Activated CD4-positive, alpha-beta T cell treated with anti-CD3 and anti-CD28 coated beads, Interleukin-2, amount 50 U/mL, for 16 hours (primary cell): Measurements from ENCODE around the gene GRID1.

Experiments used
- DNase-seq: peaks from one replicate; pipeline ENCODE4 v3.0.0-alpha.2; 2020

The GRID1 gene

GRCh38 chr10:86264481-86265231 lies 101.9 kb downstream of the GRID1 start:
- DNase-seq: no peak

- no peak for DNase-seq
Measured at GRCh38 chr10:86263907-86264306, 102.7 kb downstream of the GRID1 start.

- DNase-seq: no peak
Measured at GRCh38 chr10:86263209-86263608, 103.4 kb downstream of the GRID1 start.

GRCh38 chr10:86262688-86263181 lies 103.9 kb downstream of the GRID1 start:
- no peak for DNase-seq

GRCh38 chr10:86261941-86262687 lies 104.5 kb downstream of the GRID1 start:
- DNase-seq: peak; percentile 29

- no peak for DNase-seq
Measured at GRCh38 chr10:86261470-86261869, 105.1 kb downstream of the GRID1 start.

- no peak for DNase-seq
Measured at GRCh38 chr10:86260564-86260963, 106.0 kb downstream of the GRID1 start.

- DNase-seq: no peak
Measured at GRCh38 chr10:86259901-86260562, 106.6 kb downstream of the GRID1 start.

- DNase-seq: no peak
Measured at GRCh38 chr10:86258941-86259340, 107.7 kb downstream of the GRID1 start.

- DNase-seq: no peak
Measured at GRCh38 chr10:86258499-86258898, 108.1 kb downstream of the GRID1 start.

GRCh38 chr10:86257683-86258082 lies 108.9 kb downstream of the GRID1 start:
- DNase-seq: no peak

GRCh38 chr10:86256690-86257315 lies 109.8 kb downstream of the GRID1 start:
- no peak for DNase-seq

GRCh38 chr10:86255405-86256251 lies 111.0 kb downstream of the GRID1 start:
- no peak for DNase-seq

GRCh38 chr10:86254526-86255174 lies 111.9 kb downstream of the GRID1 start:
- DNase-seq: no peak

- no peak for DNase-seq
Measured at GRCh38 chr10:86254081-86254480, 112.5 kb downstream of the GRID1 start.

- DNase-seq: no peak
Measured at GRCh38 chr10:86253091-86254072, 113.2 kb downstream of the GRID1 start.

GRCh38 chr10:86252556-86252955 lies 114.0 kb downstream of the GRID1 start:
- DNase-seq: no peak

- DNase-seq: no peak
Measured at GRCh38 chr10:86252079-86252478, 114.5 kb downstream of the GRID1 start.

GRCh38 chr10:86251426-86251825 lies 115.2 kb downstream of the GRID1 start:
- no peak for DNase-seq

- DNase-seq: no peak
Measured at GRCh38 chr10:86250399-86250798, 116.2 kb downstream of the GRID1 start.
